Measurements from ENCODE around the gene RAD51B. TPM values are rescaled to one million over a fixed set of nuclear protein-coding genes. Genes with fewer than 3 reads are reported as not detected.

The RAD51B gene
- total and polyA plus RNA-seq, 2 donors (not counting 1 experiment from before 2014, with no cell fraction given), result 4.6 to 16.3 TPM

DNA sequence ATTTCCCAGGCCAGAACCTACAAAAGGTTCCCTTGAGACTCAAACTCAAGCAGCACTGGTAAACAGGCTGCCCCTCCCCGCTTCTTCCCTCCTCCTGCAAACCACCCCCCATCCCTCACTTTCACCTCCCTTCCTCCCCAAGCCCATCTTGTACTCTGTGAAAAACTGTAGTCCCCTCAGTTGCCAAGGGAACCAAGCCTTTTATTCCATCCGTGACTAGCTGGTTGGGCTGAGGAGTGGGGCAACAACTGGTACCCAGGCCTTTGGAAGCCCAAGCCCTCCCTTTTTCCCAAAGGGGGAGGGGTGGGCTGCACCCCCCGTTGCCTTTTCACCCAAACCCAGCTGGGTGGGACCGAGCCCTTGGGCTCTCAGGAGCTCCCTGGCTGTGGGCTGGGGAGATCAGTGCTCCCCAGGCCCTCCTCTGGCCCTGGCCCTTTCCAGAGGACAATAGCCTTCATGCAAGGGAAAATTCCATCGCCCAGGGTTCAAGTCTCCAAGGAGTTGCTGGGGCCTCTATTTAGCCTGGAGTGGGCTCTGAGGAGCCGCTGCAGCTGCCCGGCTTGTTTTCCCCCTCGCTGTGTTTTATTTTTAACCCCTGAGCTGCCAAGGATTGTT is 911.3 kb downstream of the RAD51B start:
- peaks cover 3% of the 10 kb centered on the region for H3K4me1 ChIP-seq (ENCODE audit: control insufficient read depth, extremely low read depth, insufficient read depth, low read length)
- H3K27ac ChIP-seq (ENCODE audit: insufficient read depth, low read length), result no peak overlapping the region
- H4K20me1 ChIP-seq (ENCODE audit: control insufficient read depth, extremely low read depth, insufficient read depth, low read length), result no peaks in the 10 kb centered on the region
- TF ChIP-seq EZH2 (IDR thresholded peaks at IDR 0.05; ENCODE audit: low read length, missing control alignments), result no peak
- TF ChIP-seq, protein P1, sequence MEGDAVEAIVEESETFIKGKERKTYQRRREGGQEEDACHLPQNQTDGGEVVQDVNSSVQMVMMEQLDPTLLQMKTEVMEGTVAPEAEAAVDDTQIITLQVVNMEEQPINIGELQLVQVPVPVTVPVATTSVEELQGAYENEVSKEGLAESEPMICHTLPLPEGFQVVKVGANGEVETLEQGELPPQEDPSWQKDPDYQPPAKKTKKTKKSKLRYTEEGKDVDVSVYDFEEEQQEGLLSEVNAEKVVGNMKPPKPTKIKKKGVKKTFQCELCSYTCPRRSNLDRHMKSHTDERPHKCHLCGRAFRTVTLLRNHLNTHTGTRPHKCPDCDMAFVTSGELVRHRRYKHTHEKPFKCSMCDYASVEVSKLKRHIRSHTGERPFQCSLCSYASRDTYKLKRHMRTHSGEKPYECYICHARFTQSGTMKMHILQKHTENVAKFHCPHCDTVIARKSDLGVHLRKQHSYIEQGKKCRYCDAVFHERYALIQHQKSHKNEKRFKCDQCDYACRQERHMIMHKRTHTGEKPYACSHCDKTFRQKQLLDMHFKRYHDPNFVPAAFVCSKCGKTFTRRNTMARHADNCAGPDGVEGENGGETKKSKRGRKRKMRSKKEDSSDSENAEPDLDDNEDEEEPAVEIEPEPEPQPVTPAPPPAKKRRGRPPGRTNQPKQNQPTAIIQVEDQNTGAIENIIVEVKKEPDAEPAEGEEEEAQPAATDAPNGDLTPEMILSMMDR (conservative IDR thresholded peaks at IDR 0.05 in 1 of 2, IDR thresholded peaks at IDR 0.05 in 1 of 2; ENCODE audit: low read depth in 1 of 2, low read length in 2 of 2), result no peak
- H3K36me3 ChIP-seq (ENCODE audit: control insufficient read depth, insufficient read depth, low read length), result no peaks in the 10 kb centered on the region
- no peaks in the 10 kb centered on the region for H3K27me3 ChIP-seq (ENCODE audit: control insufficient read depth, insufficient read depth, low read length)
- no peak overlapping the region for H2AFZ ChIP-seq (ENCODE audit: low read length)
- no peak for DNase-seq (ENCODE audit: low read depth in 2 of 2)
- no peaks in the 10 kb centered on the region for H3K9me3 ChIP-seq (ENCODE audit: control insufficient read depth, insufficient read depth, low read depth, low read length)
- H3K9ac ChIP-seq (ENCODE audit: insufficient read depth, low read length), result no peak overlapping the region
- no peak overlapping the region for H3K4me3 ChIP-seq (replicated peaks in 1 of 4; ENCODE audit: control extremely low read depth in 1 of 4, insufficient read depth in 1 of 4, low read depth in 3 of 4, low read length in 4 of 4)
- H3K4me2 ChIP-seq (ENCODE audit: extremely low read depth, insufficient read depth, low read length), result no peak overlapping the region
- H3K79me2 ChIP-seq (ENCODE audit: control insufficient read depth, insufficient read depth, low read length), result no peaks in the 10 kb centered on the region

DNA sequence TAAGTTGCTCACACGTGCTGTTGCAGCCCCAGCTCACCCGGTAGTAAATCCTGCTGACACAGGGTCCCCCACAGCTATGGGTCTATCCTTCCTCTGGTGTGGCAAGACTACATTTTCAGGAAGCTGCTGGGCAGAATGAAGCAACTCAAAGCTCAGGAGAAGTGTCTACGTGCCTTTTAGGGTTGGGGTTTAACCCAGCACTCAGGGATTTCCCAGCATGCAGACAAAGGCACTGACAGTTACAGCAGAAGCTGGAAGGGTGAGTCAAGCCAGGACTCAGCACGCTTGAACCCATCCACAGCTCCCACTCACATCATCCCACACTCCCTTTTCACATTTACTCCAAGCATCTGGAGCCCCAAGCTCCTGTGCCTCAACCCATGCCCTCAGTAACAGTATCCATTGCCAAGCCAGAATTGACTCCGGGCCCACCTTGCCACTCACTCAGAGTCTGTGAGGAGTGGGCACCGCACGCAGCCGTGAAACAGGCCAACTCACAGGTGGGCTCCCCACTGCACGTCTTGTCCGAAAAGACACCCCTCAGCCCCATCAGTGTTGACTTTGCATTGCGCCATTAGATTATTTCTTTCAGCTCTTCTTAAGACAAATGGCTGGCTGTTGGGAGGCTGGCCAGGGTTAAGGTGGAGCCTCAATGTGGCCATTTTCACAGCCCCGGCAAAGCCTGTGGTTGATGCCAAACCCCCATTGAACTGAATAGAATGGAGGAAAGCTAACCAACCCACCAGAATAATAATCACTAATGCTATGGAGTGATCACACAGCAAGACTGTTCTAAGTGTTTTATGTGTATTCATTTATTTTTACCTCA is 913.7 kb downstream of the RAD51B start:
- no peaks in the 10 kb centered on the region for H3K79me2 ChIP-seq (ENCODE audit: control insufficient read depth, insufficient read depth, low read length)
- no peak overlapping the region for H3K27ac ChIP-seq (ENCODE audit: insufficient read depth, low read length)
- H3K4me3 ChIP-seq (replicated peaks in 1 of 4; ENCODE audit: control extremely low read depth in 1 of 4, insufficient read depth in 1 of 4, low read depth in 3 of 4, low read length in 4 of 4), result no peak overlapping the region
- peaks cover 3% of the 10 kb centered on the region for H3K4me1 ChIP-seq (ENCODE audit: control insufficient read depth, extremely low read depth, insufficient read depth, low read length)
- DNase-seq (ENCODE audit: low read depth in 2 of 2), result no peak
- no peak overlapping the region for H3K4me2 ChIP-seq (ENCODE audit: extremely low read depth, insufficient read depth, low read length)
- no peaks in the 10 kb centered on the region for H3K27me3 ChIP-seq (ENCODE audit: control insufficient read depth, insufficient read depth, low read length)
- no peak overlapping the region for H2AFZ ChIP-seq (ENCODE audit: low read length)
- H3K36me3 ChIP-seq (ENCODE audit: control insufficient read depth, insufficient read depth, low read length), result no peaks in the 10 kb centered on the region
- no peaks in the 10 kb centered on the region for H3K9me3 ChIP-seq (ENCODE audit: control insufficient read depth, insufficient read depth, low read depth, low read length)
- no peak for TF ChIP-seq EZH2 (IDR thresholded peaks at IDR 0.05; ENCODE audit: low read length, missing control alignments)
- TF ChIP-seq, protein P1 (conservative IDR thresholded peaks at IDR 0.05 in 1 of 2, IDR thresholded peaks at IDR 0.05 in 1 of 2; ENCODE audit: low read depth in 1 of 2, low read length in 2 of 2), result no peak
- H4K20me1 ChIP-seq (ENCODE audit: control insufficient read depth, extremely low read depth, insufficient read depth, low read length), result no peaks in the 10 kb centered on the region
- no peak overlapping the region for H3K9ac ChIP-seq (ENCODE audit: insufficient read depth, low read length)

DNA sequence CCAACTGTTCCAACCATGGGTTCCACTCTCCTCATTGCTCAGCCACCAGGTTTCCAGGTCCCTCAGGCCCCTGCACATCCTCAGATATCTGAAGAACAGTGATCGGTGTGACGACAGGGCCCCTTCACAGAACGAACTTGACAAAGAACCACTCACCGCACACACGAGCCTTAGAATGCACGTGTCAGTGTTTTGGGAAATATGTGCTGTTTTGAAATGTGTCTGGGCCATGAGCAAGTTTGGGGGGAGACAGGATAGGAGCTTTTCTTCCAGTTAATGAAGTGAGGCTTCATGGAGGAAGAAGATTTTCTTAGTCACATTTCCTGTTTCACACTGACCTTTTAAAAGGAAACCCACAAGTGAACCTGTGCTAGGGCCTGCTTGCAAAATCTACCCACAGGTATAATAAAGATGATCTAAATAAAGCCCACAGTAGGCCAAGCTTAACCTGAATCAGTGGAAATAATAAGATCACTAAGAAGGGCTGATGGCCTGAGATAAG is 914.7 kb downstream of the RAD51B start:
- Histone ChIP-seq H3K4me3 (replicated peaks in 1 of 4; ENCODE audit: control extremely low read depth in 1 of 4, insufficient read depth in 1 of 4, low read depth in 3 of 4, low read length in 4 of 4) (no peak overlapping the region), H3K27ac (ENCODE audit: insufficient read depth, low read length) (no peak overlapping the region), H3K36me3 (ENCODE audit: control insufficient read depth, insufficient read depth, low read length) (no peaks in the 10 kb centered on the region), H3K27me3 (ENCODE audit: control insufficient read depth, insufficient read depth, low read length) (no peaks in the 10 kb centered on the region), H2AFZ (ENCODE audit: low read length) (peak overlapping the region; percentile 16), H3K9me3 (ENCODE audit: control insufficient read depth, insufficient read depth, low read depth, low read length) (no peaks in the 10 kb centered on the region), H4K20me1 (ENCODE audit: control insufficient read depth, extremely low read depth, insufficient read depth, low read length) (no peaks in the 10 kb centered on the region), H3K9ac (ENCODE audit: insufficient read depth, low read length) (no peak overlapping the region), H3K79me2 (ENCODE audit: control insufficient read depth, insufficient read depth, low read length) (no peaks in the 10 kb centered on the region), H3K4me1 (ENCODE audit: control insufficient read depth, extremely low read depth, insufficient read depth, low read length) (peaks cover 3% of the 10 kb centered on the region), H3K4me2 (ENCODE audit: extremely low read depth, insufficient read depth, low read length) (no peak overlapping the region)
- TF ChIP-seq, protein P1 (conservative IDR thresholded peaks at IDR 0.05 in 1 of 2, IDR thresholded peaks at IDR 0.05 in 1 of 2; ENCODE audit: low read depth in 1 of 2, low read length in 2 of 2), result no peak
- no peak for TF ChIP-seq EZH2 (IDR thresholded peaks at IDR 0.05; ENCODE audit: low read length, missing control alignments)
- DNase-seq (ENCODE audit: low read depth in 2 of 2), result peak in 1 of 2 donors; percentile 33
